GM19239 (cell line): Measurements from ENCODE around the gene KNCN.
A peak's percentile ranks its signal among the peaks of the same experiment; 100 is the strongest.

Source experiments
- DNase-seq: peaks from one replicate; pipeline ENCODE4 v3.0.0; 2011; ENCODE audit warnings: low spot score; ENCODE audit not compliant: insufficient read length
- FAIRE-seq: peaks from 2 replicates; lab custom pipeline; 2011; peaks lifted over from hg19 to GRCh38; lab: Jason Lieb, UNC

The KNCN gene

GRCh38 chr1:46546210-46546609 is 5.2 kb downstream of the KNCN start:
- no peak for FAIRE-seq

GRCh38 chr1:46545784-46546183 is 5.7 kb downstream of the KNCN start:
- FAIRE-seq (no peak), DNase-seq (no peak)

More at GRCh38 chr1:46546210-46546609, 5.2 kb downstream of the KNCN start:
- DNase-seq = no peak

- DNase-seq (no peak), FAIRE-seq (no peak)
Measured at GRCh38 chr1:46544561-46545240, 6.7 kb downstream of the KNCN start.

GRCh38 chr1:46543761-46544560 is 7.5 kb downstream of the KNCN start:
- FAIRE-seq (no peak), DNase-seq (no peak)

GRCh38 chr1:46543382-46543760 is 8.1 kb downstream of the KNCN start:
- DNase-seq (no peak), FAIRE-seq (no peak)

- FAIRE-seq = no peak
Measured at GRCh38 chr1:46539972-46540371, 11.5 kb downstream of the KNCN start.

GRCh38 chr1:46538147-46538546 is 13.3 kb downstream of the KNCN start:
- FAIRE-seq = no peak
- DNase-seq = no peak

More at GRCh38 chr1:46539972-46540371, 11.5 kb downstream of the KNCN start:
- no peak for DNase-seq

GRCh38 chr1:46537651-46538050 is 13.8 kb downstream of the KNCN start:
- DNase-seq (no peak), FAIRE-seq (no peak)

GRCh38 chr1:46536527-46536926 is 14.9 kb downstream of the KNCN start:
- no peak for FAIRE-seq
- DNase-seq = no peak

- DNase-seq = no peak
- no peak for FAIRE-seq
Measured at GRCh38 chr1:46535063-46535462, 16.4 kb downstream of the KNCN start.

GRCh38 chr1:46533179-46533864 is 18.1 kb downstream of the KNCN start:
- DNase-seq = no peak
- FAIRE-seq = no peak

- no peak for FAIRE-seq
- peak; percentile 71 for DNase-seq
Measured at GRCh38 chr1:46532498-46533178, 18.8 kb downstream of the KNCN start.

- no peak for DNase-seq
- no peak for FAIRE-seq
Measured at GRCh38 chr1:46532095-46532494, 19.4 kb downstream of the KNCN start.

GRCh38 chr1:46530791-46531409 is 20.5 kb downstream of the KNCN start:
- DNase-seq (no peak), FAIRE-seq (no peak)

- no peak for FAIRE-seq
- DNase-seq = no peak
Measured at GRCh38 chr1:46530311-46530710, 21.1 kb downstream of the KNCN start.

- DNase-seq (no peak), FAIRE-seq (no peak)
Measured at GRCh38 chr1:46529031-46529630, 22.3 kb downstream of the KNCN start.

GRCh38 chr1:46528297-46528955 is 23.0 kb downstream of the KNCN start:
- DNase-seq (no peak), FAIRE-seq (no peak)

GRCh38 chr1:46527474-46528296 is 23.8 kb downstream of the KNCN start:
- peak; percentile 89 for FAIRE-seq

More at GRCh38 chr1:46527474-46528296, 23.8 kb downstream of the KNCN start:
- peak; percentile 88 for DNase-seq
